CD4-positive, CD25-positive, alpha-beta regulatory T cell (primary cell): ENCODE results near the gene SLC24A3. TPM values are rescaled to one million over a fixed set of nuclear protein-coding genes. Genes with fewer than 3 reads are reported as not detected.

Source experiments
- ATAC-seq, 2 donors: fragments of 150-1000 bp; cut with Tn5 transposase; one replicate each; pipeline ENCODE4 v1.10.0; 2021; ENCODE audit warnings: low read depth in 2 of 2, moderate number of reproducible peaks in 2 of 2, moderate library complexity in 1 of 2
- DNase-seq, 3 donors: peaks; one replicate each; pipeline versions ENCODE4 v3.0.0 to v3.0.0-alpha.2; 2012 to 2022; ENCODE audit warnings: mixed read lengths in 1 of 3
- H3K27ac ChIP-seq: one replicate; pipeline ENCODE4 v1.7.0; 2013; ENCODE audit warnings: mild to moderate bottlenecking, low read length; ENCODE audit not compliant: insufficient read depth, poor library complexity, severe bottlenecking
- H3K27me3 ChIP-seq: one replicate; pipeline ENCODE4 v1.7.0; 2013; ENCODE audit warnings: low read length; ENCODE audit not compliant: control insufficient read depth, insufficient read depth
- H3K36me3 ChIP-seq: one replicate; pipeline ENCODE4 v1.7.0; 2013; ENCODE audit warnings: mild to moderate bottlenecking, low read length, moderate library complexity; ENCODE audit not compliant: control insufficient read depth, insufficient read depth
- H3K4me1 ChIP-seq: 2 replicates; pipeline ENCODE4 v1.7.0; 2013; ENCODE audit warnings: mild to moderate bottlenecking, low read length; ENCODE audit not compliant: insufficient read depth, control insufficient read depth, poor library complexity, severe bottlenecking
- H3K4me3 ChIP-seq: one replicate; pipeline ENCODE4 v1.7.0; 2013; ENCODE audit warnings: low read depth, mild to moderate bottlenecking, low read length, moderate library complexity
- H3K9me3 ChIP-seq, 2 experiments: 1 replicate in 1 of 2; 2 replicates in 1 of 2; pipeline ENCODE4 v1.7.0; 2013; ENCODE audit warnings: low read length in 2 of 2, mild to moderate bottlenecking in 1 of 2, moderate library complexity in 1 of 2; ENCODE audit not compliant: control insufficient read depth in 2 of 2
- H3K27ac Mint-ChIP-seq, 3 donors: one replicate each; pipeline ENCODE4 v1.8.0; 2020 to 2022; ENCODE audit warnings: mild to moderate bottlenecking in 3 of 3, mixed read lengths in 3 of 3, moderate library complexity in 2 of 3
- H3K27me3 Mint-ChIP-seq: one replicate; pipeline ENCODE4 v1.8.0; 2022; ENCODE audit warnings: mild to moderate bottlenecking, mixed read lengths
- H3K36me3 Mint-ChIP-seq: one replicate; pipeline ENCODE4 v1.8.0; 2020; ENCODE audit warnings: mixed read lengths
- H3K4me1 Mint-ChIP-seq, 4 donors: one replicate each; pipeline ENCODE4 v1.8.0; 2020 to 2022; ENCODE audit warnings: mixed read lengths in 4 of 4, mild to moderate bottlenecking in 1 of 4
- H3K4me3 Mint-ChIP-seq, 4 donors: one replicate each; pipeline ENCODE4 v1.8.0; 2020 to 2022; ENCODE audit warnings: mild to moderate bottlenecking in 4 of 4, mixed read lengths in 4 of 4, moderate library complexity in 3 of 4
- H3K9me3 Mint-ChIP-seq, 7 donors: one replicate each; pipeline ENCODE4 v1.8.0; 2020 to 2022; ENCODE audit warnings: mixed read lengths in 7 of 7, mild to moderate bottlenecking in 3 of 7, moderate library complexity in 2 of 7
- polyA plus RNA-seq, 4 donors: library from polyadenylated mRNA; unstranded; fragments of 300-500 nt; fragmentation: Illumina TruSeq; gene quantifications; one replicate each; pipeline ENCODE4 v1.2.3, GENCODE V29; 2021
- total RNA-seq: library from RNA; stranded (reverse); gene quantifications from one replicate; pipeline ENCODE4 v1.2.3, GENCODE V29; 2022

The SLC24A3 gene
- total and polyA plus RNA-seq, 5 donors from 2014 or later: 0.25 TPM; not detected in 4

GRCh38 chr20:19701429-19701828 is 489.0 kb downstream of the SLC24A3 start:
- ATAC-seq (no peak), DNase-seq (no peak)
- H3K4me3 Mint-ChIP-seq: no peak overlapping the region
- Histone ChIP-seq H3K4me1 (no peaks in the 10 kb centered on the region), H3K27me3 (no peaks in the 10 kb centered on the region), H3K36me3 (no peaks in the 10 kb centered on the region), H3K27ac (no peak overlapping the region), H3K4me3 (no peak overlapping the region), H3K9me3 (no peaks in the 10 kb centered on the region)
- peaks cover 0 to 8% (median 2%) of the 10 kb centered on the region in 7 donors for H3K9me3 Mint-ChIP-seq
- no peak overlapping the region for H3K27ac Mint-ChIP-seq
- H3K36me3 Mint-ChIP-seq: no peaks in the 10 kb centered on the region
- no peaks in the 10 kb centered on the region for H3K4me1 Mint-ChIP-seq
- H3K27me3 Mint-ChIP-seq: peaks cover 1% of the 10 kb centered on the region

- no peaks in the 10 kb centered on the region for H3K4me1 ChIP-seq
- ATAC-seq (peak in 1 of 2 donors; percentile 44), DNase-seq (no peak)
- no peak overlapping the region for H3K27ac Mint-ChIP-seq
- H3K4me3 ChIP-seq: no peak overlapping the region
- no peaks in the 10 kb centered on the region for H3K27me3 Mint-ChIP-seq
- peaks cover 0 to 8% (median 1%) of the 10 kb centered on the region in 7 donors for H3K9me3 Mint-ChIP-seq
- H3K9me3 ChIP-seq: no peaks in the 10 kb centered on the region
- H3K27me3 ChIP-seq: no peaks in the 10 kb centered on the region
- no peaks in the 10 kb centered on the region for H3K36me3 ChIP-seq
- H3K36me3 Mint-ChIP-seq: no peaks in the 10 kb centered on the region
- H3K27ac ChIP-seq: no peak overlapping the region
- H3K4me1 Mint-ChIP-seq: no peaks in the 10 kb centered on the region
- H3K4me3 Mint-ChIP-seq: no peak overlapping the region
Measured at GRCh38 chr20:19706463-19706862, 494.0 kb downstream of the SLC24A3 start.

GRCh38 chr20:19709635-19710335 is 497.3 kb downstream of the SLC24A3 start:
- no peak for DNase-seq
- H3K9me3 Mint-ChIP-seq: peaks cover 0 to 3% (median 0%) of the 10 kb centered on the region in 7 donors

GRCh38 chr20:19710336-19711120 is 498.1 kb downstream of the SLC24A3 start:
- Histone ChIP-seq H3K4me3 (no peak overlapping the region), H3K27ac (no peak overlapping the region), H3K4me1 (no peaks in the 10 kb centered on the region), H3K36me3 (no peaks in the 10 kb centered on the region), H3K27me3 (no peaks in the 10 kb centered on the region), H3K9me3 (no peaks in the 10 kb centered on the region)
- Mint-ChIP-seq H3K36me3 (no peaks in the 10 kb centered on the region), H3K27me3 (no peaks in the 10 kb centered on the region), H3K9me3 (peaks cover 0 to 3% (median 0%) of the 10 kb centered on the region in 7 donors), H3K4me3 (no peak overlapping the region), H3K27ac (no peak overlapping the region), H3K4me1 (no peaks in the 10 kb centered on the region)
- DNase-seq: no peak
- ATAC-seq: no peak

More at GRCh38 chr20:19709635-19710335, 497.3 kb downstream of the SLC24A3 start:
- Histone ChIP-seq H3K27me3 (no peaks in the 10 kb centered on the region), H3K27ac (no peak overlapping the region), H3K36me3 (no peaks in the 10 kb centered on the region), H3K4me3 (no peak overlapping the region), H3K4me1 (no peaks in the 10 kb centered on the region), H3K9me3 (no peaks in the 10 kb centered on the region)
- ATAC-seq: no peak
- Mint-ChIP-seq H3K4me3 (no peak overlapping the region), H3K27me3 (no peaks in the 10 kb centered on the region), H3K4me1 (no peaks in the 10 kb centered on the region), H3K36me3 (no peaks in the 10 kb centered on the region), H3K27ac (no peak overlapping the region)

GRCh38 chr20:19711126-19711525 is 498.7 kb downstream of the SLC24A3 start:
- no peak overlapping the region for H3K4me3 Mint-ChIP-seq
- H3K4me1 ChIP-seq: no peaks in the 10 kb centered on the region
- no peak overlapping the region for H3K27ac ChIP-seq
- no peaks in the 10 kb centered on the region for H3K27me3 Mint-ChIP-seq
- no peaks in the 10 kb centered on the region for H3K27me3 ChIP-seq
- H3K36me3 Mint-ChIP-seq: no peaks in the 10 kb centered on the region
- H3K9me3 ChIP-seq: no peaks in the 10 kb centered on the region
- no peak overlapping the region for H3K4me3 ChIP-seq
- no peaks in the 10 kb centered on the region for H3K36me3 ChIP-seq
- peaks cover 0 to 3% (median 0%) of the 10 kb centered on the region in 7 donors for H3K9me3 Mint-ChIP-seq
- no peaks in the 10 kb centered on the region for H3K4me1 Mint-ChIP-seq
- no peak overlapping the region for H3K27ac Mint-ChIP-seq
- DNase-seq (no peak), ATAC-seq (no peak)

- Histone ChIP-seq H3K27me3 (no peaks in the 10 kb centered on the region), H3K4me1 (no peaks in the 10 kb centered on the region), H3K9me3 (no peaks in the 10 kb centered on the region), H3K36me3 (no peaks in the 10 kb centered on the region), H3K27ac (no peak overlapping the region), H3K4me3 (no peak overlapping the region)
- H3K27me3 Mint-ChIP-seq: no peaks in the 10 kb centered on the region
- peaks cover 0 to 4% (median 0%) of the 10 kb centered on the region in 7 donors for H3K9me3 Mint-ChIP-seq
- H3K27ac Mint-ChIP-seq: no peak overlapping the region
- DNase-seq (no peak), ATAC-seq (no peak)
- H3K4me3 Mint-ChIP-seq: no peak overlapping the region
- H3K36me3 Mint-ChIP-seq: no peaks in the 10 kb centered on the region
- no peaks in the 10 kb centered on the region for H3K4me1 Mint-ChIP-seq
Measured at GRCh38 chr20:19712721-19713260, 500.3 kb downstream of the SLC24A3 start.

- ATAC-seq: no peak
- H3K36me3 Mint-ChIP-seq: no peaks in the 10 kb centered on the region
- no peak overlapping the region for H3K27ac ChIP-seq
Measured at GRCh38 chr20:19713822-19714578, 501.6 kb downstream of the SLC24A3 start.

More at GRCh38 chr20:19713822-19714578, 501.6 kb downstream of the SLC24A3 start:
- Mint-ChIP-seq H3K4me3 (no peak overlapping the region), H3K27me3 (no peaks in the 10 kb centered on the region), H3K27ac (no peak overlapping the region), H3K9me3 (peaks cover 0 to 4% (median 0%) of the 10 kb centered on the region in 7 donors), H3K4me1 (no peaks in the 10 kb centered on the region)
- H3K4me1 ChIP-seq: no peaks in the 10 kb centered on the region
- no peaks in the 10 kb centered on the region for H3K27me3 ChIP-seq
- H3K36me3 ChIP-seq: no peaks in the 10 kb centered on the region
- H3K4me3 ChIP-seq: no peak overlapping the region
- no peak for DNase-seq
- H3K9me3 ChIP-seq: no peaks in the 10 kb centered on the region
